Fibroblast of skin of right biceps (primary cell): Measurements from ENCODE around the gene GDF7.

Experiments
- DNase-seq: peaks from one replicate; pipeline ENCODE4 v3.0.0-alpha.2; 2013

Gene GDF7

GRCh38 chr2:20675701-20676352 lies 8.9 kb downstream of the GDF7 start:
- DNase-seq, result no peak

GRCh38 chr2:20676353-20677215 lies 9.6 kb downstream of the GDF7 start:
- DNase-seq, result no peak

GRCh38 chr2:20677301-20678085 lies 10.5 kb downstream of the GDF7 start:
- no peak for DNase-seq

- DNase-seq, result no peak
These were observed 11.1 kb downstream of the GDF7 start for GRCh38 chr2:20678086-20678395.

GRCh38 chr2:20678780-20679179 lies 11.8 kb downstream of the GDF7 start:
- no peak for DNase-seq

GRCh38 chr2:20680744-20681375 lies 13.9 kb downstream of the GDF7 start:
- no peak for DNase-seq

- peak; percentile 18 for DNase-seq
These were observed 15.4 kb downstream of the GDF7 start for GRCh38 chr2:20682167-20682920.

- DNase-seq, result no peak
These were observed 17.7 kb downstream of the GDF7 start for GRCh38 chr2:20684581-20685063.

GRCh38 chr2:20687260-20687832 lies 20.4 kb downstream of the GDF7 start:
- DNase-seq, result no peak

GRCh38 chr2:20689428-20690264 lies 22.7 kb downstream of the GDF7 start:
- DNase-seq, result no peak

GRCh38 chr2:20691076-20691734 lies 24.3 kb downstream of the GDF7 start:
- no peak for DNase-seq

- DNase-seq, result no peak
These were observed 25.1 kb downstream of the GDF7 start for GRCh38 chr2:20692081-20692480.

GRCh38 chr2:20693317-20693716 lies 26.4 kb downstream of the GDF7 start:
- DNase-seq, result no peak

- DNase-seq, result no peak
These were observed 29.4 kb downstream of the GDF7 start for GRCh38 chr2:20696366-20696765.

GRCh38 chr2:20697322-20697934 lies 30.5 kb downstream of the GDF7 start:
- no peak for DNase-seq

GRCh38 chr2:20698916-20699613 lies 32.1 kb downstream of the GDF7 start:
- DNase-seq, result no peak

- no peak for DNase-seq
These were observed 35.6 kb downstream of the GDF7 start for GRCh38 chr2:20702563-20702962.

GRCh38 chr2:20704886-20705285 lies 37.9 kb downstream of the GDF7 start:
- no peak for DNase-seq

GRCh38 chr2:20706217-20706616 lies 39.3 kb downstream of the GDF7 start:
- no peak for DNase-seq
